Duodenal mucosa (tissue), 2 donors: Measurements from ENCODE around the gene ULK4.
"Not testable (repeated sequence)": the region's sequence is repeated elsewhere in the genome, so short reads cannot be mapped to it uniquely, and the experiment has no call there.

Experiments
- H3K27ac ChIP-seq: one replicate; pipeline ENCODE4 v1.7.0; 2013; ENCODE audit warnings: low read depth, low read length
- H3K27me3 ChIP-seq, 2 donors: one replicate each; pipeline ENCODE4 v1.7.0; 2013; ENCODE audit warnings: low read length in 2 of 2, control low read depth in 1 of 2; ENCODE audit not compliant: insufficient read depth in 2 of 2, control insufficient read depth in 1 of 2
- H3K36me3 ChIP-seq, 2 donors: one replicate each; pipeline ENCODE4 v1.7.0; 2013; ENCODE audit warnings: low read length in 2 of 2, control low read depth in 1 of 2; ENCODE audit not compliant: insufficient read depth in 2 of 2, control insufficient read depth in 1 of 2
- H3K4me1 ChIP-seq, 2 donors: one replicate each; pipeline ENCODE4 v1.7.0; 2013; ENCODE audit warnings: low read length in 2 of 2, control low read depth in 1 of 2; ENCODE audit not compliant: insufficient read depth in 2 of 2, control insufficient read depth in 1 of 2
- H3K4me3 ChIP-seq, 2 donors: one replicate each; pipeline ENCODE4 v1.7.0; 2013; ENCODE audit warnings: low read length in 2 of 2, low read depth in 1 of 2
- H3K9ac ChIP-seq, 2 donors: one replicate each; pipeline ENCODE4 v1.7.0; 2013; ENCODE audit warnings: low read length in 2 of 2, low read depth in 1 of 2
- H3K9me3 ChIP-seq, 2 donors: one replicate each; pipeline ENCODE4 v1.7.0; 2013; ENCODE audit warnings: low read length in 2 of 2, control low read depth in 1 of 2; ENCODE audit not compliant: control insufficient read depth in 1 of 2

The ULK4 gene

GRCh38 chr3:41297750-41298149 is 664.2 kb downstream of the ULK4 start:
- H3K9me3 ChIP-seq: no peaks in the 10 kb centered on the region
- no peaks in the 10 kb centered on the region for H3K4me1 ChIP-seq
- H3K9ac ChIP-seq: no peak overlapping the region
- H3K4me3 ChIP-seq: no peak overlapping the region
- H3K27me3 ChIP-seq: no peaks in the 10 kb centered on the region
- H3K27ac ChIP-seq: no peak overlapping the region
- H3K36me3 ChIP-seq: no peaks in the 10 kb centered on the region

- Histone ChIP-seq H3K36me3 (no peaks in the 10 kb centered on the region), H3K27ac (no peak overlapping the region), H3K4me1 (no peaks in the 10 kb centered on the region), H3K27me3 (no peaks in the 10 kb centered on the region), H3K4me3 (no peak overlapping the region), H3K9me3 (no peaks in the 10 kb centered on the region), H3K9ac (no peak overlapping the region)
Measured at GRCh38 chr3:41296556-41296955, 665.3 kb downstream of the ULK4 start.

GRCh38 chr3:41295740-41296139 is 666.2 kb downstream of the ULK4 start:
- no peaks in the 10 kb centered on the region for H3K27me3 ChIP-seq
- H3K9me3 ChIP-seq: no peaks in the 10 kb centered on the region
- H3K4me1 ChIP-seq: no peaks in the 10 kb centered on the region

GRCh38 chr3:41293169-41293681 is 668.7 kb downstream of the ULK4 start:
- Histone ChIP-seq H3K27ac (no peak overlapping the region), H3K4me3 (no peak overlapping the region), H3K9me3 (no peaks in the 10 kb centered on the region), H3K27me3 (no peaks in the 10 kb centered on the region), H3K9ac (no peak overlapping the region), H3K4me1 (no peaks in the 10 kb centered on the region), H3K36me3 (no peaks in the 10 kb centered on the region)

More at GRCh38 chr3:41295740-41296139, 666.2 kb downstream of the ULK4 start:
- no peaks in the 10 kb centered on the region for H3K36me3 ChIP-seq
- no peak overlapping the region for H3K9ac ChIP-seq
- H3K27ac ChIP-seq: no peak overlapping the region
- H3K4me3 ChIP-seq: no peak overlapping the region

DNA sequence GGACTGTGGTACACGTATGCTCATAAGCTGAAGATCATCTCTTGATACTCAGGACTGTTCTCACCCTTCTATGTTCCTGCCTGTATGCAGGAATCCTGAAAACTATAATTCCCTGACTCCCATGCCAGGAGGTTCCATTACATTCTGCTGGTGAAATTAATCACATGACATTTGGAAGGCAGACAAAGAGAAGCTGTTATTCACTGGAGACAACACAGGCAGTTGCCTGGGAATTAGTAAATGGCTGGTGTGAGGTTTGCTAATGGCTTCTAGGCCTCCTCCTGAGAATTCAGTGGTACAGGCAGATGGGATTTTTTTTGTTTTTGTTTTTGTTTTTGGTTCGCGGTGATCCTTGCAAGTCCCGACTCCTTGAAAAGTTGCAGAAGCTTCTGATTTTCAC is 671.2 kb downstream of the ULK4 start:
- Histone ChIP-seq H3K9me3 (no peaks in the 10 kb centered on the region), H3K27me3 (no peaks in the 10 kb centered on the region), H3K36me3 (no peaks in the 10 kb centered on the region), H3K9ac (no peak overlapping the region), H3K4me1 (no peaks in the 10 kb centered on the region), H3K27ac (no peak overlapping the region), H3K4me3 (no peak overlapping the region)

DNA sequence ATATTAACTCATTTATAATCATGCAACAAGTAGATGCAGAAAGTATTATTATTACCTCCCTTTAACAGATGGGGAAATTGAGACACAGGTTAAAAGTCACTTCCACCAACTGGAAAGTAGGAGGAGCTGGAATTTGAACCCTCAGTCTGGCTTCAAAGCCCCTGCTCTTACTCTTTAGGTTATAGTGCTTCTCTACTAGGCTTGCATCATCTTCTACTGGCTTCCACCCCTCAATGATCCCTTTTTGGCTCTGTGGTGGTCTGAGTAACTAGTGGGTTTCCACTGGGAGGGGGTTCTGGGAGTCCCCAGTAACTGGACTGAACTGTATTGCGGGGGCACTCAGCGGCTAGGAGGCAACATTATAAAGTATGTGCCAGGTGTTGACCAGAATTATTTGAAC is 671.6 kb downstream of the ULK4 start:
- no peak overlapping the region for H3K4me3 ChIP-seq
- no peak overlapping the region for H3K27ac ChIP-seq
- no peaks in the 10 kb centered on the region for H3K4me1 ChIP-seq
- H3K9me3 ChIP-seq: no peaks in the 10 kb centered on the region
- H3K27me3 ChIP-seq: no peaks in the 10 kb centered on the region
- no peaks in the 10 kb centered on the region for H3K36me3 ChIP-seq
- H3K9ac ChIP-seq: no peak overlapping the region

DNA sequence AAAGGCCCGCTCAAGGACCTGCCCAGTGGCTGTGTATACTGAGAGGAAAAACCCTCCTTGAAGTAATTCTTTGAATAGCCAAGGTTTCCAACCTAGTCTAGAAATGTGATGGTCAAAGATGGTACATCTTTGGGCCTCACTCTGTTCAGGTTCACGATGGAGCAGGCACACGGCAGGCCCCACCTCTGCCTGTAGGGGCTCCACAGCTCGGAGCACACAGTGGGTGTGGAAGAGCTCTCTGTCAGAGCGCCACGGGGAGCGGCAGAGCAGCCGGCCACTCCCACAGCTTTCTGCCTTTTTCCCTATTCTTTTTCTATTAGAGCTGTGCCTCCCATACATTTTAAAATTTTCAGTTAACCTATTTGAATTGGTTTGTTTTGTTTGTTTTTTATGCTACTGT is 673.1 kb downstream of the ULK4 start:
- Histone ChIP-seq H3K9me3 (no peaks in the 10 kb centered on the region), H3K27me3 (no peaks in the 10 kb centered on the region), H3K9ac (no peak overlapping the region), H3K36me3 (no peaks in the 10 kb centered on the region), H3K27ac (no peak overlapping the region), H3K4me1 (no peaks in the 10 kb centered on the region), H3K4me3 (no peak overlapping the region)

DNA sequence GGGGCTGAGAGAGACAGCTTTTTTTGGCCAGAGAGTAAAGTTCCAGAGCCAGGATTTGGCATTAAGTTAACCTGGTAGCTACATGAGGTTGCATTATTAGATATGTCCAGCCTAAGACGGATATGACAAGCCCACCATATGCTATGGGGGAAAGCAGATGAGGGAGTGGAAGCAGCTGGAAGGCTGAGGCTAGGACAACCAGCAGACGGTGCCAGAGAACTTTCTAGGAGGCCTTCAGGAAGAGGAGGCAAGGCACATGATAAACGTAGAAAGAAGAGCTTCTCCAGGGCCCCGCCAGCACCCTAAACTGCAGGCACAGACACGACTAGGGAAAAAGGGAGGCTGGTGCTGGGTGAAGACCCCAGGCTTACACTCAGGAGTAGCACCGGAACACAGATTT is 675.6 kb downstream of the ULK4 start:
- H3K27ac ChIP-seq: no peak overlapping the region
- H3K9ac ChIP-seq: no peak overlapping the region
- no peaks in the 10 kb centered on the region for H3K27me3 ChIP-seq

GRCh38 chr3:41284934-41285333 is 677.0 kb downstream of the ULK4 start:
- H3K36me3 ChIP-seq, H3K27me3 ChIP-seq, H3K27ac ChIP-seq: not testable (repeated sequence)

More for the DNA sequence above, 675.6 kb downstream of the ULK4 start:
- H3K9me3 ChIP-seq: no peaks in the 10 kb centered on the region
- H3K4me3 ChIP-seq: no peak overlapping the region
- H3K4me1 ChIP-seq: no peaks in the 10 kb centered on the region
- no peaks in the 10 kb centered on the region for H3K36me3 ChIP-seq

GRCh38 chr3:41277790-41278465 is 684.0 kb downstream of the ULK4 start:
- Histone ChIP-seq H3K36me3 (no peaks in the 10 kb centered on the region), H3K9me3 (no peaks in the 10 kb centered on the region)

More at GRCh38 chr3:41284934-41285333, 677.0 kb downstream of the ULK4 start:
- H3K4me1 ChIP-seq, H3K4me3 ChIP-seq, H3K9me3 ChIP-seq, H3K9ac ChIP-seq: not testable (repeated sequence)

More at GRCh38 chr3:41277790-41278465, 684.0 kb downstream of the ULK4 start:
- no peaks in the 10 kb centered on the region for H3K4me1 ChIP-seq
- H3K9ac ChIP-seq: no peak overlapping the region
- H3K27me3 ChIP-seq: no peaks in the 10 kb centered on the region
- H3K4me3 ChIP-seq: no peak overlapping the region
- no peak overlapping the region for H3K27ac ChIP-seq
